Frontal cortex (tissue), 4 donors: ENCODE data around the gene NT5DC1. TPM values are rescaled to one million over a fixed set of nuclear protein-coding genes. Genes with fewer than 3 reads are reported as not detected.
"Not testable (repeated sequence)": the region's sequence is repeated elsewhere in the genome, so short reads cannot be mapped to it uniquely, and the experiment has no call there.

Experiments
- DNase-seq, 2 donors: peaks; one replicate each; pipeline ENCODE4 v3.0.0; 2012; ENCODE audit warnings: low spot score in 2 of 2
- FAIRE-seq: peaks from 2 replicates; lab custom pipeline; 2012; peaks lifted over from hg19 to GRCh38; lab: Jason Lieb, UNC
- total RNA-seq: library from RNA; depleted of rRNA; stranded (reverse); fragments of >200 nt; gene quantifications from one replicate; pipeline ENCODE4 v1.2.3, GENCODE V29; 2014
- donor health status: control.
- donor health status: control.
- donor health status: control.

Gene NT5DC1
- total RNA-seq, 1 donor from 2014 or later, result 4.5 TPM

DNA sequence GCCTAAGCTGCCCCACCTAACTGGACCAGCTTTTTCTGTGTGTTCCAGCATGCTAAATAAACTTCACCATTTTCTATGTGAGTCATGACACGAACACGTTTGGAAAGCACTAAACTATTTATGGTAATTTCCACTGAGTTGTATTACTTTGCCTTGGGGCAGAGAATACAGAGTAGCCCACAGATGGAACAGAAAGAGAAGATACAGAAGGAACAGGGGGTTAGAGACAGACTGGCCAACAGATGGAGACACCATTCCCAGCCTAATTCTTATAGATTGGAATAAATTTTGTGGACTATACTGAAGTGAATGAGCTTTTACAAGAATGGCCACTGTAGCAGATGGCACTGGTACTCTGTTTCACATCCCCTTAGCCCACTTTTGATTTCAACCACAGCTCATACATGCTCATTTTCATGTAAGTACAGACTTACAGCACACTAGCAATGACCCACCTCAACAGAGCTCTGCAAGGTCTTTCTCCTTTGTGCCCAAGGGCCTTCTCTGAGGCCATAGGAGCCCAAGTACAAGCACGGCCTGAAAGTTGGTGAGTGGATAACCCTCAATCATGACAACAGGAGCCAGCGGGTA is 13.1 kb upstream of the NT5DC1 start:
- DNase-seq (no peak), FAIRE-seq (no peak)

DNA sequence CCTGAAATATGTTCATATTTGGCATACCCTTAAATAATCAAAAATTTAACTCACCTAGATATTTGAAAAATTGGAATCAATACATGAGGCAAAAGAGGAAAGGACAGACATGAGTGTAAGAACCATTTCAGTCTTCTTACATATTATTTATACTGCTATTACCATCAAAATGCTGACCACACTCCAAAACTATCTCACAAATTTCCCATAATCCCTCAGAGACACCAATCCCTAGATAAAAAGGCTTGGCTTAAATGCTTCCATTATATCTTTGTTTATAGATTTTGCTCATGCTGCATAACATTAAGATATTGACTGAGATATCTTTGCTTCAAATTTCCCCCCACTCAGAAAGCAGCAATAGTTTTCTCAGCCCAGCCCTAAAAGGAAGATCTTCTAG is 11.7 kb upstream of the NT5DC1 start:
- FAIRE-seq, result no peak

DNA sequence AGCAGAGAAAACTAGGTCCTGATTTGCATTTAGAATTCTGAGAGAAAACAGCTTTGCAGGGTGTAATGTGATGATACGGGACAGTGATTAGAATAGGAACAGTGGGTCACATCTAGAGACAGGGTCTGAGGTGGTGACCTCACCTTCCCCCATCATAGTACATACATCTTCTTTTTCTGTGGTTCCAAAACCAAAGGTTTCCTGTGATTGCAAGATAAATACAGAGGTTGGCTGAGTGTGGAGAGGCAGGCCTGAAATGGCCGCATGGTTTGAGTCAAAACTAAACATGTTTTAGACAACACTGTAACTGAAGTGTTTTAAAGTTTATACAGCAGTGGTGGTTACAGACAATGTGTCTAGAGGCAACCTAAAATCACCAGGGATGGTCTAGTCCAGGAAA is 10.4 kb upstream of the NT5DC1 start:
- DNase-seq (no peak), FAIRE-seq (no peak)

More for the DNA sequence above, 11.7 kb upstream of the NT5DC1 start:
- DNase-seq, result no peak

DNA sequence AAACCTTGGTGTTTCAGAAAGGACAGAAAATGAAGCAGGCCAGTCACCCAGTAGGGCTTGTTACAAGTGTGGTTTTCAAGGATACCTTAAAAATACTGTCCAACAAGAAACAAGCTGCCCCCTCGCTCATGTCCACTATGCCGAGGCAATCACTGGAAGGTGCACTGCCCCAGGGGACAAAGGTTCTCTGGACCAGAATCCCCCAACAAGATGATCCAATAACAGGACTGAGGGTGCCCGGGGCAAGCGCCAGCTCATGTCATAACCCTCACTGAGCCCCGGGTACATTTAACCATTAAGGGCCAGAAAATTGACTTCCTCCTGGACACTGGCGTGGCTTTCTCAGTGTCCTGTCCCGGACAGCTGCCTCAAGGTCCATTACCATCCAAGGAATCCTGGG is 6.6 kb upstream of the NT5DC1 start:
- FAIRE-seq (no peak), DNase-seq (no peak)

DNA sequence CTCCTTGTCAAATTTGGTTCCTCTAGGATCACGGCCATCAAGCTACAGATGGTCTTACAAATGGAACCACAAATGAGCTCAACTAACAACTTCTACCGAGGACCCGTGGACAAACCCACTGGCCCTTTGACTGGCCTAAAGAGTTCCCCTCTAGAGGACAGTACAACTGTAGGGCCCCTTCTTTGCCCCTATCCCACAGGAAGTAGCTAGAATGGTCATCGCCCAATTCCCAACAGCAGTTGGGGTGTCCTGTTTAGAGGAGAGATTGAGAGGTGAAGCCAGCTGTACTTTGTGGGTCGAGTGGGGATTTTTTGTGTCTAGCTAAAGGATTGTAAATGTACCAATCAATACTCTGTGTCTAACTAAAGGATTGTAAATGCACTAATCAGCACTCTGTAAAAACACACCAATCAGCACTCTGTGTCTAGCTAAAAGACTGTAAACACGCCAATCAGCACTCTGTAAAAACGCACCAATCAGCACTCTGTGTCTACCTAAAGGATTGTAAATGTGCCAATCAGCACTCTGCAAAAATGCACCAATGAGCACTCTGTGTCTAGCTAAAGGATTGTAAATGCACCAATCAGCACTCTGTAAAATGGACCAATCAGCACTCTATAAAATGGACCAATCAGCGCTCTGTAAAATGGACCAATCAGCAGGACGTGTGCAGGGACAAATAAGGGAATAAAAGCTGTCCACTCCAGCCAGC is 4.4 kb upstream of the NT5DC1 start:
- FAIRE-seq, DNase-seq: not testable (repeated sequence)

DNA sequence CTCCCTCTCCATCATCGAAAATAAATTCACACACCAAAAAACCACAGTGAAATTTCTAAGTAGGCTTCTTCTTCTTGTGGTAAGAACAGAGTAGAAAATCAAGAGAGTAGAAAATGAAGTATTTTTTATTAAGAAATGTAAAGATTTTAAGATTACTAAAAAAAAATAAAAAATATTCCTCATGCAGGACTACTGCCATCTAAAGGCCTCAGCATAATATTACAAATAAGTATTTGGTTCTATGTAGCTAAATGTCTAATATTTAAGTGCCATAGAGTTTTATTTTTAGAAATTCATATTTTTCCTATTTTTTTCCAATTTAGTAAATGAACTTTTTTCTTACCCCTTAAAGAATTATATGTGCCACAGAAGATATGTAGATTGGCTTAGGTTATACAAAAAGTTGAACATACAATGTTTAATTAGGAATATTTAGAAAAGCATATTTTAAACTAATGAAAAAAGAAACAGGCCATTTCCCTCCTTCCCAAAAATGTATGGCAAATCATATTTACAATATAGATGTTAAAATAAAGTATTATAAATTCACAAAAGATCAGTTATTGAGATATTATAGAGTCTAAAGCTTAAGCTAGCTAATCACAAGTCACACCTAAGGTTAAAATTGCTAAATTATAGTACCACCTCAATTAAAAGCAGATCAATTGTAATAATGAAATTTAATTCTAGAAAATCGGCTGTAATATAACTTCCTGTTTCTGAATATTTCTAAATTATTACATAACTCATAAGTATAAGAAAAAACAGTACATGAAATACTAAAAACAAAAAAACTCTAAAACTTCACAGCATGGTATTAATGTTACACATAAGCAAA is 3.5 kb upstream of the NT5DC1 start:
- FAIRE-seq, result peak; percentile 88

DNA sequence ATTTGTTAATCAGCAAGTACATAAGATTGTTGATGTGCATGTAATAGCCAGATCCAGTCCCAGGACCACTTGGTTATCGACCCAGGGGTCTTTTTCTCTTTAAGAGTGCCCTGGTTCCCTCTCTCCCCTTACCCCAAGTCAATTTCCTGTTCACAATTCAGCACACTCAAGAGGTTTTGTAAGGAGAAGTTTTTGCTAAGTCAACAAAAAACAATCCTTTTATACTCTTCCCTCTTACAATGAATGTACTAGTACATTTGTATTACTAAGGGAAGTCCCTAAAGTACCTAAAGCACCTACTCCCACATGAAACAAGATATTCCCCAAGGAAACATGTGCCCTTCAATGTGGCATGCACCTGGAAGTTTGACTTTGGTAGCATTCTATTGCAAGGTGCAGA is 1.6 kb upstream of the NT5DC1 start:
- no peak for FAIRE-seq
- no peak for DNase-seq

More for the DNA sequence above, 3.5 kb upstream of the NT5DC1 start:
- DNase-seq, result no peak

DNA sequence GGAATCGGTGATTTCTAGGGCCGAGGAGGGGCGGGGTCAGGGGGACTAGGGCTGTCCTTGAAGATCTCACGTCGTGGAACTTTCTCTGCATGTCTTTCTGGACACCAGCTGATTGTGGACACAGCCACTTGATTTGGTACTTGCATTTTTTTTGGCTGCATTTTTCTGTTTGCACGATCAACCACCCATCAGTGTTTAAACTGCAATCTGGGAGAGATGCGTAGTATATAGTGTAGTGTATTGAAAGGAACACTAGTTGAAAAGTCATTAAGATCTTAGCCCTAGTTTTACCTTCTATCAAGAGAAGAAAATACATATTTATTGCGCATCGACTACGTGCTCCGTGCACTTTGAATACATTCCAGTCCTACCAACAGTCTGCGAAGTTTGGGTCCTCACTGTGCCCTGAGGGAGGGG is 657 bp downstream of the NT5DC1 start:
- FAIRE-seq (no peak), DNase-seq (no peak)

DNA sequence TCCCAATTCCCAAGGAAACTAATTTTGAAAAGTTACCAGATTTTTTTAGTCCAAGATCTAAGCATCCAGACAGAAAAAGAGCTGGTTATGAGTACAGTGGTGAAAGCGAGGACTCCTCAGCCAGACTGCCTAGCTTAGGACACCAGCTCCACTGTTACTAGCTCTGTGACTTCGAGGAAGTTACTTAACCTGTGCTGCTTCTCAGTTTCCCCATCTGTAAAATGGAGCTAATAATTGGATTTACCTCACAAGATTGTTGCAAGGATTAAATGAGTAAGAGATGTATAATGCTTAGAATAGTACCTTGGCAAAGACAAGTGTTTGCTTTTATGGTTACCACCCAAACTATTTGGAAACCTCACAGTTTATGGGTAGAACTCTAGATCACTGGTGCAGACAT is 1.1 kb downstream of the NT5DC1 start:
- FAIRE-seq (no peak), DNase-seq (no peak)

DNA sequence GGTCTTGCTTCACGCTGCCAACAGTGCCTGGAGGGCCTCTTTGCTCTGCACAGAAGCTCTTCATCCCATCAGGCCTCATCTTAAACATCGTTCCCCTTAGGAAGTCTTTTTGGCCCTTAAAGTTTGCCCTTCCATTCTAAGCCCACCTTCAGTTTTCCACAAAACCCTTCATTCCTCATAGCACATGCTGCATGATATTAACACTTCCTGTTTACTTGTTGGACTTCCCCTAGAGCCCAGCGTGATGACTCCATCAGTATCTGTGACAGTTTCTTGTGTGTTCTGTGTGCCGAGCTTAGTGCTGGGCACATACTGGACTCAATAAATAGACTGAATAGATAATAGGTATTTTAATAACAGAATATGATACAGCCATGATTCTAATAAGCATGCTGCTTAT is 2.2 kb downstream of the NT5DC1 start:
- FAIRE-seq (no peak), DNase-seq (no peak)

DNA sequence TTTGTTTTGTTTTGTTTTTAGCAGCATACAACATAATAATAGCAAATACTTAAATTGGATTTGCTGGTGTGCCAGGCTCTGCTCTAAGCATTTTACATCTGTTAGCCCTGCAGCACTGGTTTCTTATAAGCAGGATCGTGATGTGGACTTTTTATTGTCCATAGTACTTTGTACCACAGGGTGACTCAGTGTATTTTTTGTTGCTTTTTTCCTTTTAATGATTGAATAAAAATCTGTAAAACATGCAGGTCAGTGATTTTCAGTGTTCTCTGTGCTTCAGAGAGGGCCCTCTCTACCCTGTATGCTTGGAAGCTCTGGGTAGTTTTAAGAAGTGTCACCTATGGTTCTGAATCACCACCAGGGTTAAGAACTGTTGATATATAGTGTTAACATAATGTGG is 4.0 kb downstream of the NT5DC1 start:
- no peak for FAIRE-seq
- DNase-seq, result no peak

DNA sequence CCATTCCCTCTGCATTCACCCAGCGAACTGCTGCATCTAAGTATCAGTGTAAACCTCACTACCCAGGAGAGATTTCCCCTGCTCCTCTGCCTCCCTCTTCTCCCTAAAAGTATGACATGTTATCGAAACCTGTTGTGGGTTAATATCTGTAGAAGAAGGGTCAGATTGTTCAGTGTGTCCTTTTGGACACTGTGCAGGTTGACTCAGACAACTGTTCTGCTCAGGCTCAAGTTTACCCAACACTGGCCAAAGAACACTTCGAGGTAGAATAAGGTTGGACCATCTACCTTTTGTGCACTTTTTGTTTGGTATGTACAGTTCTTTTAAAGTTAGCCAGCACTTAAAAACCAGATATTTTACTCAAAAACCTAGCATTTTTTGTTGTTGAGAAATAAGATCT is 4.6 kb downstream of the NT5DC1 start:
- FAIRE-seq (no peak), DNase-seq (no peak)

DNA sequence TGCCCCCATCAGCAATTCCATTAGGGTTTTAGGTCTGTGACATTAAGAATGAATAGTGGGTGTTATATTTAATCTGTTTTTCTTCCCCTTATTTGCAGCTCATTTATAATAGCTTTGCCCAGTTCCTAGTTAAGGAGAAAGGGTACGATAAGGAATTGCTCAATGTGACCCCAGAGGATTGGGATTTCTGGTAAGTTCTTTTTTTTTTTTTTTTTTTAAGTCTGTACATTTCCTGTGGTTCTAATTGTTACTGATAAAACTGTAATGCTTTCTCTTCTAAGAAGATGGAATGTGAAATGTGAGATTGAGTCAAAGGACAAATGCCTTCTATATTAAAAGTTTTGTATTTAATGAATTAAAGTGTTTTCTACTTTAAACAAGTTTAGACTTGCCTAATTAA is 5.5 kb downstream of the NT5DC1 start:
- no peak for DNase-seq
- no peak for FAIRE-seq

DNA sequence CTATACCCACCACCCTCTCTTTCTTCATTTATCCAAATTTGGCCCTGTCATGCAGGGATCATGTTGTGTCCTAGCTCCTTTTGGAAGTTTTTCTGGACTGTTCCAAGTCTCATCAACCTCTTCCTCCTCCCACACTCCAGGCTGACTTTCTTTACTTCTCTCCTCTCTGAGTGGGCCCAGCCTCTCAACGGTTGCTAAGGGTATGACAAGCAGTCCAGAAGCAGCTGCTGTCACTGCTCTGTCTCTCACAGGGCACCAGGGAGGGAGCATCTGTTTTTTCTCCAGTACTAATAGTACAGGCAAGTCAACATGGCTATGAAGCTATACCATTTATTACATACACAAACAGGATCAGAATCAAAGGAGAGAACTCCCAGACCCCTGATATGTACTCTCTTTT is 8.2 kb downstream of the NT5DC1 start:
- no peak for DNase-seq
- no peak for FAIRE-seq

DNA sequence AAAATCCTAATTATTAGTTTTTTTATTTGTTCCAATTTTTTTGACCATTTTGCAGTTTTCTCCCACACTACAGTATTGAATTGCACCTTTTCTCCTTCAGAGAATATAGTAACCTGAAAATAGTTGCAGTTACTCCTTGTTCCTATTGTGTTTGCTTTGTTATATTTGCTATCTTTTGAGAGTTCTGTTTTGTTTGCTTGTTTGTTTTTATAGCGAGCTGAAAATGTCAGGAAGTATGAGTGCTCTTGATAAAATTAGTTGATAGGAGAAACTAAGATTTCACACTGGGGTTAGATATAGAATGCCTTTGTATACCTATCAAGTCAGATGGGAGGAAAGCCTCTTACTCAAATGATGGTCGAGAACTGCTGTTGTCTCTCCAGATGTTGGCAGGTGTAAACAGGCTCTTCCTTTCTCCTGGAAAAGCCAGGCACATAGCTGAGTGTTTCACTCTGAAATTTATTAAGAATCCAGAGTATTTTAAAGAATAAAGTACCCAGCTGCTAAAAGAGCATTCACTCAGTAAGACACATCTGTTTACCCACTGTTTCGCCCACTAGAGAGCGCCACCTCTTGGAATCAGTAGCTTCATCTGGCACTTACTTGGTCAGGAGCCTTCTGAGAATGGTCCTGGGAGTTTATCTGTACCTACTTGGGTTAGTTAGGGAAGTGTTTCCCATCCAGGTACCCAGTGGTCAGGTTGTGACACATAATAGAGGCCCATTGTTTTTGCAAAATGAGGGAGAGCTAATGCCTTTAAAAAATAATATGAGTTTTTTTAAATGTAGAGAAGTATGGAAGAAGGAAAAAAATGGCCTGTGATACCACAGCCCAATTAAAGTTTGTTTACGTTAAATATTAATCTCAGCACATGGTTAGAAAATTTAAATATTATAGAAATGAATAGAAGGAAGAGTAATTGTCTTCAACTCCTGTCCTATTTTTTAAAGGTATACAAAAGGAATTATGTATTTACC is 11.2 kb downstream of the NT5DC1 start:
- no peak for FAIRE-seq
- no peak for DNase-seq

DNA sequence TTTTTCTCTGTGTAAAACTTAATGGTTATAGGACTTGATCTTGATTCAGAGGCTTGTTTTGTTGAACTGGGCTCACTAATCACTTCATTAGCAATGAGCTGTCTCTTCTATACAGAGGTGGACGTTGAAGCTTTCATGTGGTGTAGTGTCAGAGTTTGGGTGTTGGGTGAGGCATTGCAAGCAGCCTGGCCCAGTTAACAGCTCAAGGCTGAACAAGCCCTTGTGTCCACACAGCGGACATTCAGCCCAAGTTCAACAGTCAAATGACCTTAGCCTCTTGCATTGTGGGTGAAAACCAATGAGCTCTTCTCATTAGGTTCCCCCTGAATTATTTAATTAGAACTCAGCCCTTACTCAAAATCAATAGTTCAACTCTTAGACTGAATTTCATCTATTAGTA is 12.7 kb downstream of the NT5DC1 start:
- FAIRE-seq (no peak), DNase-seq (no peak)

DNA sequence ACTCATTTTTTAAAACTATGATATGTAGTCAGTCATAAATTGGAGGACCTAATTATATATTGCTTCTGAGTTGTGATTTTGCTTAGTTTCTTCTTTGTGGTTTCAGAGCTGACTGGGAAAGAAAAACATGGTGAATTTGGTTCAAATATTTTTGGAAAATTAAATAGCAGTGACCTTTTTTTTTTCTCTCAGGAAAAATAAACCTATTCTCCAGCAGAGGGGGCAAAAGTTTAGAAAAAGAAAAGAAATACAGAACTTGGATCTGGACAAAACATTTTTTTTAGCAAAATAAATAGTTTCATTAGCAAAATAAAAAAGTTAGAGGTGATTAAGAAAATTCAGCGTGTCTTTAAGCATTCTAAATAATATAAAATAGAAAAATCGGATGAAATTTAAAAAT is 15.1 kb downstream of the NT5DC1 start:
- no peak for DNase-seq
- peak; percentile 86 for FAIRE-seq

DNA sequence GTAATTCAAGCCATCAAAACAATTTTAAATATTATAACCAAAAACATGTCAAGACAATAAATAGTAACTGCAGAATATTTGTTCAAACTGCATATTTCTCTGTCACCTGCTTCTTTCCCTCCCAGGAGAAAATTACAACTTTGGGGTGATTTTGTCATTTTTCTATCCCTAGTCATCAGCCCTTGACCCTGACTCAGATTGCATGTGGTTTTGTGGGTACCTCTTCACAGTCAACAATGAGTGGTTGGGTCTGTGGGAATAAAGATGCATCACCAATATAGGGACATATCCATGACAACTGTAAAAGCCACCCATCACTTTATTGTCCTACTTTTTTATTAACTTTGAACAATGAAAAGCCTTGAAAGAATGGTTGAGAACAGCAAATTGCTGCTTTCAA is 18.0 kb downstream of the NT5DC1 start:
- FAIRE-seq (no peak), DNase-seq (no peak)

DNA sequence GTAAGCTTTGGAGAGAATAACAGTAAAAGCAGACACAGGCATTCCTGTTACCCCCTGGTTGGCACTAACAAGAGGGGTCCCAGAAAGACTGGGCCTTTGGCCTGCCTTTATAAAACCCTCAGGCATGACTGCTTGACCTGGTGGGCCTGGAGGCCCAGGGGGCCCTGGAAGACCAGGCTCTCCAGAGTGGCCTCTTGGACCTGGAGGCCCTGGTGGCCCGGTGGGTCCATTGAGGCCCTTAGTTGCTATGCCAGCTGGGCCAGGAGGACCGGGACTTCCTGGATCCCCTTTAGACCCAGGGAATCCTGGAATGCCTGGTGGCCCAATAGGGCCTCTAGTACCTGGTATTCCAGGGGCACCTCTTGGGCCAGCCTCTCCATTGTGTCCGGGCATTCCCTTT is 19.8 kb downstream of the NT5DC1 start:
- FAIRE-seq (no peak), DNase-seq (no peak)

DNA sequence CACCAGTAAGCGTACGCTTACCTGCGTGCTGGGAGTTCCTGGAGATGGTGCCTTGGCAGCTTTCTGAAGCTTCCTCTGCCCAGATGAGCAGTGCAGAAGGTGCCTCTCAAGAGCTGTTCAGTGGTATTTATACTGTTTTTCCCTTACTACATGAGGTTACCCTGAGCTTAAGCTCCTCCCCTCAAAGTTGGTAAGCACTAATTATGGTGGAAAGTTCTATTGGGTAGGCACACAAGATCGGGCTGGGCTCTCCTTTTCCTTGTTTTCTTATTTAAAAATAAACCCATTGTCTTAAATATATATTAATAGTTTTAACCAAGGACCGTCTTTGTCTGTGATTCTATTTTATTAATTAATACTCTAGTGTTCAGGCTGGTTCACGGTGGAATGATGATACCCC is 25.4 kb downstream of the NT5DC1 start, which contains the start of gene COL10A1:
Gene COL10A1 (minus strand): TSS at position 101 of the 400 bp plus-strand sequence. CDS start 640 bp downstream, outside the sequence.
- DNase-seq (no peak), FAIRE-seq (no peak)
